ENCODE results near the gene SLC6A2. TPM values are rescaled to one million over a fixed set of nuclear protein-coding genes. Genes with fewer than 3 reads are reported as not detected.

SLC6A2 gene
- total RNA-seq, 2 experiments from 2014 or later, result not detected

GRCh38 chr16:55663765-55664677 is 8.2 kb downstream of the SLC6A2 start:
- no peak overlapping the region for H3K4me3 ChIP-seq (ENCODE audit: low read depth, low read length, poor library complexity, severe bottlenecking)
- no peak overlapping the region for H2AFZ ChIP-seq (ENCODE audit: low read length)
- BruUV-seq (replicated peaks), result no TSS peak
- no peaks in the 10 kb centered on the region for H4K20me1 ChIP-seq (ENCODE audit: insufficient read depth, low read length)
- ChIA-PET POLR2A (no interaction called here), CTCF (ENCODE audit: unreplicated experiment) (no interaction called here)
- intact Hi-C loops (cut with micrococcal nuclease; ENCODE audit: unreplicated experiment), result no loop called here
- no peaks in the 10 kb centered on the region for H3K4me1 ChIP-seq (ENCODE audit: insufficient read depth, low read length, poor library complexity, severe bottlenecking)
- no peaks in the 10 kb centered on the region for H3K9me3 ChIP-seq (ENCODE audit: low read length)
- H3K36me3 ChIP-seq (ENCODE audit: insufficient read depth, low read length), result no peaks in the 10 kb centered on the region
- TF ChIP-seq EZH2phosphoT487 (IDR thresholded peaks at IDR 0.05; ENCODE audit: borderline replicate concordance, low read depth, low read length) (no peak), CTCF (conservative IDR thresholded peaks at IDR 0.05; ENCODE audit: low read length) (no peak)
- no peak overlapping the region for H3K4me2 ChIP-seq (ENCODE audit: low read length)
- H3K79me2 ChIP-seq (ENCODE audit: insufficient read depth, low read depth, low read length), result no peaks in the 10 kb centered on the region
- H3K9me2 ChIP-seq (ENCODE audit: insufficient read depth, low read length), result no peaks in the 10 kb centered on the region
- no peak for DNase-seq (ENCODE audit: low spot score)
- no peak overlapping the region for H3K27ac ChIP-seq (ENCODE audit: low read depth, low read length, poor library complexity, severe bottlenecking)

GRCh38 chr16:55664786-55665407 is 9.1 kb downstream of the SLC6A2 start:
- Histone ChIP-seq H3K27ac (ENCODE audit: low read depth, low read length, poor library complexity, severe bottlenecking) (no peak overlapping the region), H3K9me3 (ENCODE audit: low read length) (no peaks in the 10 kb centered on the region), H3K4me1 (ENCODE audit: insufficient read depth, low read length, poor library complexity, severe bottlenecking) (no peaks in the 10 kb centered on the region), H4K20me1 (ENCODE audit: insufficient read depth, low read length) (no peaks in the 10 kb centered on the region), H2AFZ (ENCODE audit: low read length) (no peak overlapping the region), H3K79me2 (ENCODE audit: insufficient read depth, low read depth, low read length) (no peaks in the 10 kb centered on the region), H3K9me2 (ENCODE audit: insufficient read depth, low read length) (no peaks in the 10 kb centered on the region), H3K4me2 (ENCODE audit: low read length) (no peak overlapping the region), H3K36me3 (ENCODE audit: insufficient read depth, low read length) (no peaks in the 10 kb centered on the region), H3K4me3 (ENCODE audit: low read depth, low read length, poor library complexity, severe bottlenecking) (no peak overlapping the region)
- ChIA-PET POLR2A (no interaction called here), CTCF (ENCODE audit: unreplicated experiment) (no interaction called here)
- DNase-seq (ENCODE audit: low spot score), result no peak
- intact Hi-C loops (cut with micrococcal nuclease; ENCODE audit: unreplicated experiment), result no loop called here
- no TSS peak for BruUV-seq (replicated peaks)
- TF ChIP-seq EZH2phosphoT487 (IDR thresholded peaks at IDR 0.05; ENCODE audit: borderline replicate concordance, low read depth, low read length), result no peak
- no peak for TF ChIP-seq CTCF (conservative IDR thresholded peaks at IDR 0.05; ENCODE audit: low read length)

- ChIA-PET POLR2A (no interaction called here), CTCF (ENCODE audit: unreplicated experiment) (no interaction called here)
- TF ChIP-seq EZH2phosphoT487 (IDR thresholded peaks at IDR 0.05; ENCODE audit: borderline replicate concordance, low read depth, low read length), result no peak
- TF ChIP-seq CTCF (conservative IDR thresholded peaks at IDR 0.05; ENCODE audit: low read length), result no peak
- Histone ChIP-seq H2AFZ (ENCODE audit: low read length) (no peak overlapping the region), H3K4me2 (ENCODE audit: low read length) (no peak overlapping the region), H3K36me3 (ENCODE audit: insufficient read depth, low read length) (no peaks in the 10 kb centered on the region), H3K79me2 (ENCODE audit: insufficient read depth, low read depth, low read length) (no peaks in the 10 kb centered on the region), H4K20me1 (ENCODE audit: insufficient read depth, low read length) (no peaks in the 10 kb centered on the region), H3K4me3 (ENCODE audit: low read depth, low read length, poor library complexity, severe bottlenecking) (no peak overlapping the region), H3K4me1 (ENCODE audit: insufficient read depth, low read length, poor library complexity, severe bottlenecking) (no peaks in the 10 kb centered on the region), H3K9me2 (ENCODE audit: insufficient read depth, low read length) (no peaks in the 10 kb centered on the region), H3K27ac (ENCODE audit: low read depth, low read length, poor library complexity, severe bottlenecking) (no peak overlapping the region), H3K9me3 (ENCODE audit: low read length) (no peaks in the 10 kb centered on the region)
- BruUV-seq (replicated peaks), result no TSS peak
- DNase-seq (ENCODE audit: low spot score), result no peak
- intact Hi-C loops (cut with micrococcal nuclease; ENCODE audit: unreplicated experiment), result no loop called here
Measured at GRCh38 chr16:55665511-55665910, 9.7 kb downstream of the SLC6A2 start.
